IPS-15b (cell line): Measurements from ENCODE around the gene LYST.
"Not testable (repeated sequence)": the region's sequence is repeated elsewhere in the genome, so short reads cannot be mapped to it uniquely, and the experiment has no call there.

ENCODE experiments used
- H3K27me3 ChIP-seq: one replicate; pipeline ENCODE4 v1.6.1; 2013; ENCODE audit warnings: low read length; ENCODE audit not compliant: control insufficient read depth, insufficient read depth
- H3K36me3 ChIP-seq: one replicate; pipeline ENCODE4 v1.6.1; 2013; ENCODE audit warnings: low read length; ENCODE audit not compliant: control insufficient read depth, insufficient read depth
- H3K4me1 ChIP-seq: one replicate; pipeline ENCODE4 v1.6.1; 2013; ENCODE audit warnings: mild to moderate bottlenecking, low read length; ENCODE audit not compliant: control insufficient read depth, insufficient read depth
- H3K4me3 ChIP-seq: one replicate; pipeline ENCODE4 v1.5.1; 2013; ENCODE audit warnings: low read depth, low read length
- H3K9ac ChIP-seq: one replicate; pipeline ENCODE4 v1.6.1; 2013; ENCODE audit warnings: low read depth, mild to moderate bottlenecking, low read length
- H3K9me3 ChIP-seq: one replicate; pipeline ENCODE4 v1.6.1; 2013; ENCODE audit warnings: mild to moderate bottlenecking, low read length; ENCODE audit not compliant: control insufficient read depth, insufficient read depth

The LYST gene

DNA sequence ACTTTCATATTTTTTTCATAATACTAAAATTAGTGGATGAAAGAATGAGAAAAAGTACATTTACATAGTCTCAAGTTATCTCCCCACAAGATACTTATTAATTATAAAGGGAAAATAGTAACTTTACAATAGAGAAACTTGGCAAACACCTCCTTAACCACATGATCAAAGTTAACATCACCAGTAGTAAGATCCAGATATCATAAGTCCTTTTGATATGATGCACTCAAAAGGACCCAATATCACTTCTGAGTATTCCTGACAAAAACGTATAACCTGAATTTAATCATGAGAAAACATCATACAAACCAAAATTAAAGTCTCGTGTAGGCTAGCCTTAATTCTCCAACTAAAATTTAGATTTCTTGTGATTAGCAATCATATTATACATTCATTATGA is 67.4 kb downstream of the LYST start:
- H3K4me1 ChIP-seq = no peaks in the 10 kb centered on the region
- H3K36me3 ChIP-seq = no peaks in the 10 kb centered on the region
- H3K27me3 ChIP-seq = no peaks in the 10 kb centered on the region
- H3K4me3 ChIP-seq = no peak overlapping the region
- no peak overlapping the region for H3K9ac ChIP-seq
- no peaks in the 10 kb centered on the region for H3K9me3 ChIP-seq

DNA sequence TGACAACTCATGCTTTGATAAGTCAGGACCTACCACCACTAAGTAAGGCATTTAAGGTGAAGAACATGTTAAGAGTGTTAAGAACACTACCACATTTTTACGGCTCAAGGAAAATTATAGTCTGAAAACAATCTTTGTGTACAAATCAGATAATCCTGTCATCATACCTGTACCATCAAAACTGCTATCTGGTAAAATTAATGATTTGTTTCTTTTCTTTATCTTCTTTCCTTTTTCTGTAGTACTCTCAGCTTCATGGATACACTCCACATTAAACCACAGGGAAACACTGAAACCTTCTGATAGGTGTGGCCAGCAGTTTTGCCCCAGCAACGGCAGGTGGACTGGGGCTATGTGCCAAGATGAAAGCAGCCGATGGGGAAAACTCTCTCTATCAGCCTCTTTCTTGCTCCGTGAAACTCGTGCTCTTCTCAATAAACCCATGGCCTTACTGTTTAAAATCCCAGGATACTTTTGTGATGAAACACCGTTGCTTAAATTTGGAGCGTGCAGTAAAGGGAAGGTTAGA is 75.1 kb downstream of the LYST start:
- Histone ChIP-seq H3K27me3 (no peaks in the 10 kb centered on the region), H3K9me3 (no peaks in the 10 kb centered on the region), H3K36me3 (no peaks in the 10 kb centered on the region), H3K4me3 (no peak overlapping the region), H3K4me1 (no peaks in the 10 kb centered on the region), H3K9ac (no peak overlapping the region)

DNA sequence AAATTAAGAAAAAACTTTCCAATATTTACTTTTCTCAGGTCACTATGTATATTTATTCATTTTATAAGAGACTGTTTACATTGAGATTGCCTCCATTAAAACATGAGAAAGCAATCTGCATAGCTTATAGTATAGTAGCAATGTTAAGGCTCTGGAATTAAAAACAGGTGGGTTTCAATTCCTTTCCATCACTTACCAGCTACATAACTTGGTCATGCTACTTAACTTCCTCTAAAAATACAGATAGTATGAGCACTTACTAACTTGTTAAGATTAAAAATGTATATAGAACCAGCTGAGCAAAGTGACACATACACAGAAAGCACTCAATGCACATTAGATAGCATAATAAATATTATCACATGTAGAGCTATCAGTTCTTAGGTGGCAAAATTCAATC is 76.6 kb downstream of the LYST start:
- Histone ChIP-seq H3K36me3 (no peaks in the 10 kb centered on the region), H3K9me3 (no peaks in the 10 kb centered on the region), H3K27me3 (no peaks in the 10 kb centered on the region), H3K4me3 (no peak overlapping the region), H3K4me1 (no peaks in the 10 kb centered on the region), H3K9ac (no peak overlapping the region)

DNA sequence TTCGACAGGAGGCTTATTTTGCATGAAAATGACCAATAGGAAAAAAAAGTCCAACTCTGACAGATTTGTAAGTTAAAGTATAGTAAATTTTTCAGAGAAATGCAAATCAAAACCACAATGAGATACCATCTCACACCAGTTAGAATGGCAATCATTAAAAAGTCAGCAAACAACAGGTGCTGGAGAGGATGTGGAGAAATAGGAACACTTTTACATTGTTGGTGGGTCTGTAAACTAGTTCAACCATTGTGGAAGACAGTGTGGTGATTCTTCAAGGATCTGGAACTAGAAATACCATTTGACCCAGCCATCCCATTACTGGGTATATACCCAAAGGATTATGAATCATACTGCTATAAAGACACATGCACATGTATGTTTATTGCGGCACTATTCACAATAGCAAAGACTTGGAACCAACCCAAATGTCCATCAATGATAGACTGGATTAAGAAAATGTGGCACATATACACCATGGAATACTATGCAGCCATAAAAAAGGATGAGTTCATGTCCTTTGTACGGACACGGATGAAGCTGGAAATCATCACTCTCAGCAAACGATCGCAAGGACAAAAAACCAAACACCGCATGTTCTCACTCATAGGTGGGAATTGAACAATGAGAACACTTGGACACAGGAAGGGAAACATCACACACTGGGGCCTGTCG is 80.3 kb downstream of the LYST start:
- H3K9ac ChIP-seq, H3K4me3 ChIP-seq, H3K36me3 ChIP-seq, H3K9me3 ChIP-seq, H3K4me1 ChIP-seq, H3K27me3 ChIP-seq: not testable (repeated sequence)

DNA sequence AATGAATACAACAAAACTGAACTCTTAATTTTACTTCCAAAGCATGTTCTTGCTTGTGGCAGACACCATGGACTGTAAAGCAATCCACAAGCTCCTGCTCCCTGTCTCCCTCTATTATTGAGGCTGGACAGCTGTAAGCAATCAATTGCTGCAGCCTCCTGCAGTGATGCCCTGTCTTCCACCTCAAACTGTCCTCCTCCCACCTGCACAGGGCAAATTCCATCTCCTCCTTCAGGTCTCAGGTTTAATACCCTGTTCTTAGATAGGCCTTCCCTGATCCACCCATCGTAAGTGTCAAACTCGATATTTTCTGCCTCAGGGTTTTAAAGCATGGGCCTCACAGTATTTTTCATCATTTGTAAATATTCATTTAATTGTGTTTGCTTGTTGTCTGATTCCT is 81.8 kb downstream of the LYST start:
- Histone ChIP-seq H3K9ac (no peak overlapping the region), H3K9me3 (no peaks in the 10 kb centered on the region), H3K4me1 (no peaks in the 10 kb centered on the region), H3K4me3 (no peak overlapping the region), H3K27me3 (no peaks in the 10 kb centered on the region), H3K36me3 (no peaks in the 10 kb centered on the region)

DNA sequence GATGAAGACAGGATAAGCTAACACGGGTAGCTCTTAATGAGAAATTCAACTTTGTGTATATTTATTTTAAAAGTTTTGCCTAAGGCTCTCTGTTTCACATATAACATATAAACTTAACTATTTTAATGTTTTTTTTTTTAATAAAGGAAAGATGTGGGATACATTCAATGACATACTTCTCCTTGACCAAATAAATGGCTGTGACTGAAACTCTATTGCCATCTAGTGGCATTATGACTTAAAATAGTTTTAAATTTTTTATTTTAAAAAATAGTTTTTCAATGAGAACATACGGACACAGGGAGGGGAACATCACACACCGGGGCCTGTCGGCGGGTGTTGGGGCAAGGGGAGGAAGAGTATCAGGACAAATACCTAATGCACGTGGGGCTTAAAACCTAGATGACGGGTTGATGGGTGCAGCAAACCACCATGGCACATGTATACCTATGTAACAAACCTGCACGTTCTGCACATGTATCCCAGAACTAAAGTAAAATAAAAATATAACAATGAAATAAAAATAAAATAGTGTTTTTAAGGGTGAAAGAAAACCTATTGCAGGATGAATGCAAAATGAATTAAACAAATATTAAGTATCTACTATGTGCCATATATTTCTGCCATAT is 83.4 kb downstream of the LYST start:
- H3K4me3 ChIP-seq = no peak overlapping the region
- H3K36me3 ChIP-seq = no peaks in the 10 kb centered on the region
- no peak overlapping the region for H3K9ac ChIP-seq
- H3K9me3 ChIP-seq = no peaks in the 10 kb centered on the region
- no peaks in the 10 kb centered on the region for H3K4me1 ChIP-seq
- H3K27me3 ChIP-seq = no peaks in the 10 kb centered on the region

DNA sequence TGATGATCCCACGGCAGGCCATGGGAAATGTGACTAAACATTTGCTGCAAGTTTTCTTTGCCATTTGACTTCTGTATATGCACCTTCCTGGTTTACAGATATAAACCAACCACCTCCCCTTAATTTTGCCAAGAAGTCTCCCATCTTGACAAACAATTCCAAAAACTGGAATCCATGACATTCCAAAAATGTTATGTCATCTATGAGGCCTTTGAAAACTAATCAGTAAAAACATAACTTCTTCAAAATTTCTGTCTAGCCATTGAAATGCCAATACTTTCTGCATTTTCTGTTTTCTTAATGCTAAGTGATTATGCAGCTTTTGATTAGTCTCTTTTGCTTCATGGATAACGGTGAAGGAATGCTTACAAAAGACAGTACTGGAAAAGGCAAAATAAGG is 84.1 kb downstream of the LYST start:
- no peaks in the 10 kb centered on the region for H3K27me3 ChIP-seq
- H3K9ac ChIP-seq = no peak overlapping the region
- no peak overlapping the region for H3K4me3 ChIP-seq
- H3K36me3 ChIP-seq = no peaks in the 10 kb centered on the region
- no peaks in the 10 kb centered on the region for H3K9me3 ChIP-seq
- no peaks in the 10 kb centered on the region for H3K4me1 ChIP-seq

DNA sequence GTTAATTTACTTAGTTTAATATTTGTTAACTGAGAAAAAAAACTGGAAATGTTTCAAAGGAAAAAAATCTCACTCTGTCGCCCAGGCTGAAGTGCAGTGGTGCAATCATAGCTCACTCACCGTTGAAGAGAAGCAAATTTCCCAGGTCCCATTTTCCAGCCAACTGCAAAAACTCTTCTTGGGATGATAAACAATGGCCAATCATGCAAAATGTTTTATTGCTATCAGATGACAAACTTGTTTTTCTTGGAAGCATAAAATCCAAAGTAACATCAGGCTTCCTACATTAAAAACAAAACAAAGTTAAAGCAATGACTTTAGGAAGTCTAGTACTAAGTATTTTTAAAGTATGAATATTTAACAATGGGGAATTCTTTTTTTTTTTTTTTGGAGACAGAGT is 84.9 kb downstream of the LYST start:
- Histone ChIP-seq H3K4me3 (no peak overlapping the region), H3K36me3 (no peaks in the 10 kb centered on the region), H3K4me1 (no peaks in the 10 kb centered on the region), H3K9ac (no peak overlapping the region), H3K9me3 (no peaks in the 10 kb centered on the region), H3K27me3 (no peaks in the 10 kb centered on the region)

DNA sequence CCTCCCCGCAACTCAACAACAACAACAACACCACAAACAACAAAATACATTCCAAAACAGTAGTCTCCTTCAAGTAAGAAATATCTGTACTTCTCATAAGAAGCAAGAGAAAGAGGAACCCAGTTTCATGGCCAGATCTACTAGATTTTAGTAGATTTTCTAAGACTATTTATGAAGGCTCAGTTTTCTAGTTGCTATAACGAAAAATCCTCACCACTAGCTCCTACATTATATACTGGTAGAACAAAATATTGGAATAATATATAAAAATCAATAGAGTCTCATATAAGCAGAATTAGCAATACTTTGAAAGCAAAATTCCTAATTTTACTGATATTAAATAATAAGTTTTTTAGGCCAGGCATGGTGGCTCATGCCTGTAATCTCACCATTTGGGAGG is 86.9 kb downstream of the LYST start:
- H3K27me3 ChIP-seq = no peaks in the 10 kb centered on the region
- no peaks in the 10 kb centered on the region for H3K4me1 ChIP-seq
- no peak overlapping the region for H3K4me3 ChIP-seq
- no peaks in the 10 kb centered on the region for H3K36me3 ChIP-seq
- H3K9ac ChIP-seq = no peak overlapping the region
- no peaks in the 10 kb centered on the region for H3K9me3 ChIP-seq

DNA sequence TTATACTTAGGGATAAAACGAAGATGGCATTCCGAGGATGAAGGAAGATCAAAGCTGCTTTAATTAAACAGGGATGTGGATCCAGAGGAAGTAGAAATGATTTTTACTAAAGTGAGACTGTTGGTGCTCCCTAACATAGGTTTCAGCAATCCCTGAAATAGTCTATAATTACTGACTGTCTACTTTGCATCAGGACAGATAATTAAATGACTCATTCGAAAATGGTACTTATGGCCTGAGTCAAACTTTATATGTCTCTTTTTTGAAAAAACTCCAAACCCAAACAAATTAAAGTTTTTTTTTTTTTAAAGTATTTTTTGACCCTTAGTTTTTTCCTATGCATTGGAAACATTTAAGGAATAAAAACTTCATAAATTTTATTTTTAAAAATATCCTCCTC is 90.3 kb downstream of the LYST start:
- Histone ChIP-seq H3K9me3 (no peaks in the 10 kb centered on the region), H3K4me1 (no peaks in the 10 kb centered on the region), H3K27me3 (no peaks in the 10 kb centered on the region), H3K9ac (no peak overlapping the region), H3K36me3 (no peaks in the 10 kb centered on the region), H3K4me3 (no peak overlapping the region)

DNA sequence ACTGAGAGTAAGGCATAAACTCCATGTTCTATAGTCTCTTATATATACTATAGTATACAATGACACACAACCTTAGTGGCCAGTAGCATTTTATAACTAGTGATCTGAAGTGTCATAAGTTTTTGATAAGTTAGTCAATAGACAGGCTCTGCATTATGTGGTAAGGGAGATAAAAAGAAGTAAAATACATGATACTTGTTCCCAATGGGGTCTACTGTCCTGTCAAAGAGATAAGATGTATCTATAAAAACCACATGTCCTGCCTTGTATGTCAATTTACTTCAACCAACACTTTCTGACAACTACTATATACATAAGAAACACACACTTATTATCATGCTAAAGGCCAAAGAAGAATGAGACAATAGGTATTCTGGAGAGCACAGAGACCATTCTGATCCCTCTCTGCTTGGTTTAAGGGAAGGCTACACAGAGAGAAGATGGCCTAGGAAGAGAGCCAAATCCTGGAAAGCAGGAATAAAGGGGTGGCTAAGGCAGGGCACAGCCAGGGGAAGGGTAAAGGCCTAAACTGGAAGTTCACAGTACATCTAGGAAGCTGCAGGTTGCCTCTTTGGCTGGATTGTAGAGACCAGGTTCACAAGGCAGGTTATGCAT is 91.4 kb downstream of the LYST start:
- no peaks in the 10 kb centered on the region for H3K4me1 ChIP-seq
- H3K9ac ChIP-seq = no peak overlapping the region
- H3K4me3 ChIP-seq = no peak overlapping the region
- H3K27me3 ChIP-seq = no peaks in the 10 kb centered on the region
- no peaks in the 10 kb centered on the region for H3K36me3 ChIP-seq
- H3K9me3 ChIP-seq = no peaks in the 10 kb centered on the region

DNA sequence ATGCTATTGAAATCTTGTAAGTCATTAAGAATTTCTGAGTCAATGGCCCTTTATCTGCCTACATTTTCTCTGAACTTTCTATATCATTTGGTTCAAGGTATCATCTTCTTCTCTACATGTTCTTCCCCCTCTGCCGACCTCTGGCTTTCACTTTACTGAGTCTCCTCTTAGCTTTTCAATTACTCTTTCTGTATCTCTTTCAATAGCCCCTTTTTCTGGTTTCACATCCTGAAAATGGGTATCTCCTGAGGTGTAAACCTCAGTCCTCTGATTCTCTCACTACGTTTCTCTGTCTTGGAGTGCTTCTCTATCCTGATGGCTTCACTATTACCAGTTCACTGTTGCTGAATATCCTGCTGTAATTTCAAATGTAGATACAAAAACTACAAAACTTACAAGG is 98.9 kb downstream of the LYST start:
- no peak overlapping the region for H3K9ac ChIP-seq
- H3K9me3 ChIP-seq = no peaks in the 10 kb centered on the region
- H3K36me3 ChIP-seq = no peaks in the 10 kb centered on the region
- H3K27me3 ChIP-seq = no peaks in the 10 kb centered on the region
- H3K4me3 ChIP-seq = no peak overlapping the region
- no peaks in the 10 kb centered on the region for H3K4me1 ChIP-seq
